Right ventricle myocardium superior (tissue), 1 donor: ENCODE results near the gene LRRC42. TPM values are rescaled to one million over a fixed set of nuclear protein-coding genes. Genes with fewer than 3 reads are reported as not detected.

Source experiments
- ATAC-seq: fragments of 200-7000 bp; cut with Tn5 transposase; one replicate; pipeline ENCODE4 v1.9.1; 2020; ENCODE audit warnings: mild to moderate bottlenecking; ENCODE audit not compliant: poor library complexity
- DNase-seq: peaks from one replicate; pipeline ENCODE4 v3.0.0-alpha.2; 2020
- intact Hi-C: fragments of 100-400 bp; cut with DNase I; formaldehyde crosslinking; loops from one replicate; pipeline ENCODE4 v1.11.2; 2022
- total RNA-seq: library from RNA; stranded (reverse); fragmentation: NEBNext Ultra II Directional; extraction: Animal tissue kit (Norgen Biotek cat#: 25700); gene quantifications from one replicate; pipeline ENCODE4 v1.2.1, GENCODE V29; 2021
- donor health status: DM: no; HTN: yes; CAD: no; lungs with severe emphysema.

The LRRC42 gene
- total RNA-seq, 1 donor from 2014 or later: 12.0 TPM

DNA sequence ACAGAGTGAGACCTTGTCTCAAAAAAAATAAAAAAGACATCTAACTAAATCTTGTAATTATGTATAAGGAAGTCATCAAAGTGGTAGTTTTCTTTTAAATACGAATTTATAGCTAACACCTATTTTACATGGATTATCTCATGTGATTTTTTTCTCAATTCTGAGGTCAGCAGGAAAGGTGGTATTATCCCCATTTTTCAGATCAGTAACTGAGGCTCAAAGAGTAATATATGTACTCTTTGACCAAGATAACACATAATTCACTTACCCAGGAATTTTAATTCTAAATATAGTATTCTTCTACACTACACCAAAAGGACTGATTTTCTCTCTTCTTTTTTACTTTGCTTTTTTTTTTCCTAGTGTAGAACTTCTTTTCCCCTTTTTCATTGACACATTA is 9.7 kb upstream of the LRRC42 start:
- no peak for DNase-seq
- no peak for ATAC-seq
- intact Hi-C loops: no loop called here

DNA sequence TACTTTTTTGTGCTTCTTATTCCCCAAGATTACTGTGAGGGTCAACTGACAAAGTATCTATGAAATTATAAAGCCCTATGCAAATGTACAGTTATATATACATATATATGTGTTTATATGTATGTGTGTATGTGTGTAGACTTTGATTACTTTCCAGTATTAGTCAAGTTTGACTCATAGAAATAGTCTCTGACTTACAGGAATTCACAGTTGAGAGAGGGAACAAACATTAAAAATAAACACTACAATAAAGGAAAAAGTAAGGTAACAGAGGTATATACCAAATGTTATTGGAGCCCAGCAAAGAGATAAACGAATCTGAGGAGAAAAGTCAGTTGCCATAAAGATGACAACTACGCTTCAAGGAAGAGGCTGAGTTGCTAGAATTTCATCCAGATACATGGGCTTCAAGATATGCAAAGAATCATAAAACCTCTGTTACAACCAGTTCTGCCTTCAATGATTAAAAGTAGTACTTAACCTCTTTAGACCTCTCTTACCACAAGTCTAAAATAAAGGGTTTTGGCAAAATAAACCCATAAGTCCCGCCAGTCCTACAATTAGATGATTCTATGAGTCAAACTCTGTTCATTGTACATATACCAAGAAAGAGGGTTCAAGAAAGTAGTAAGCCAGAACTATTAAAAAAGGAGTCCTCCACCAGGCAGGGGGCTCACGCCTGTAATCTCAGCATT is 7.9 kb upstream of the LRRC42 start:
- ATAC-seq (no peak), DNase-seq (no peak)
- intact Hi-C loops: no loop called here

DNA sequence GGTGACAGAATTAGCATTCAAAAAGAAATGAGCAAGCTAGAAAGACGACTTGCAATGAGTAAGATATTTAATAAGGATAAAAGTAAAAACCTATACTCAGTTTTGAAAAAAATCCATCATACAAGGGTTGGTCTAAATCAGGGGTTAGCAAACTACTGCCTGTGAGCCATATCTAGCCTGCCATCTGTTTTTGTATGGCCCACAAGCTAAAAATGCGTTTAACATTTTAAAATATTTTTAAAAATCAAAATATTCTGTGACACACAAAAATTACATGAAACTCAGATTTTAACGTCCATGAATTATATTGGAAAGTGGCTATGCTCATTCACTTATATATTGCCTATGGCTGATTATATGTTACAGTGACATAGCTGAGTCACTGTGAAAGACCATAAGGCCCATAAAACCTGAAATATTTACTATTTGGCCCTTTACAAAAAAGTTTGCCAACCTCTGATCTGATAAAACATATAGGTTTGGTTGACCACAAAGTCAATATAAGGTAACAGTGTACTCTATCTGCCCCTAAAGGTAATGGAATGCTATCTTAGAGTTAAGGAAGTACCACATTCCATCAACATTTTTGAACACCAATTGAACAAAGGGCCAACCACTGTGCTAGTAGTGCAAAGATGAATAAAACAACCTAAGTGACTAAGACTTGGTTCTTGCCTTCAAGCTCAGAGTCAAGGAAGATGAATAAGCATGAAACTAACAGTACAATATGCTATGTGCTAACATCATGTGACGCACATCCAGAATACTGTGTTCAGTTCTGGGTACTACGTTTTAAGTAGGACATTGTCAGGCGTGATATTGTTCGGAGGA is 3.8 kb upstream of the LRRC42 start:
- DNase-seq (no peak), ATAC-seq (no peak)
- intact Hi-C loops: no loop called here

GRCh38 chr1:53943090-53943489 is 3.1 kb upstream of the LRRC42 start:
- ATAC-seq (no peak), DNase-seq (no peak)
- intact Hi-C loops: no loop called here

- no peak for DNase-seq
- intact Hi-C loops: no loop called here
Observed at GRCh38 chr1:53943490-53944043, 2.6 kb upstream of the LRRC42 start.

DNA sequence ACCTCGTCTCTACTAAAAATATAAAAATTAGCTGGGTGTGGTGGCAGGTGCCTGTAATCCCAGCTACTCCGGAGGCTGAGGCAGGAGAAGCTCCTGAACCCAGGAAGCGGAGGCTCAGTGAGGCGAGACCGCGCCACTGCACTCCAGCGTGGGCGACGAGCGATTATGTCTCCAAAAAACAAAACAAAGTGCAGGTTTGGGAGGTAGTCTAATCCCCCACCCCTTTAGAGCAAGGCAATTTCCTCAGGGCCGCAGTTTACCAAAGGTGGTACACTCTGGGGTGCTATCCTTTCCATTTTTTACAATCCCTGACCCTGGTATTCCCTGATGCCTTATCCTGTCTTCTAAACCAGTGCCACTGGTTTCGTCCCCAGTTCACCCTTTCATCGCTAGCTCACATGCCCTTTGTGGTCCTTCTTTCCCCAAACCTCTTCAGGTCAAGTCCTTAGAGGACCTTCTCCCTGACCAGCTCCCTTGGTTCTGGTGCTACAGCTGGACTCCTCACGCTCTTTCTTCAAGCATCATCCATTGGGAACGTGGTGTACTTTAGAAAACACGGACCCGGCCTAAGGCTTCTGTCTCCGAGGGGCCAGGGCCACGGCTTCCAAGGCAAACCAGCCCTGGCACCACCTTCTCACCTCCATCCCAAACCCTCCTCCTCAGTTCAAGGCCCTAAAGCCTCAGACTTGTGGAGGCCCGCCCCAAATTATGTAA is 1.5 kb upstream of the LRRC42 start:
- DNase-seq (no peak), ATAC-seq (no peak)
- intact Hi-C loops: loop anchor here (5.0 kb wide), 1 partner anchor 57 kb away; the partner anchor contains the start of gene YIPF1

More at GRCh38 chr1:53943490-53944043, 2.6 kb upstream of the LRRC42 start:
- ATAC-seq: no peak

DNA sequence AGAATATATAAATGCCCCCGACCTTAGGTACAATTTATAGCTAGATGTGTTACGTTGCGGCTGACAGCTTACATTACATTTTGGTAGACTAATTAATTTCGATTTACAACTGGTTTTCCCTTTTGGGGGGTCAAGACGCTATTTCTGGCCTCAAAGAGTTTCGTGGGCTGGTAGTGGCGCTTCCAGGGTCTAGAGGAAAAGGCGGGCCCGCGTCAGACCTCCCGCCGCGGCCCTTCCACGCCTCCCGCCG is 1.0 kb upstream of the LRRC42 start:
- ATAC-seq (no peak), DNase-seq (no peak)
- intact Hi-C loops: loop anchor here (5.0 kb wide), 1 partner anchor 58 kb away; the partner anchor contains the start of gene YIPF1

DNA sequence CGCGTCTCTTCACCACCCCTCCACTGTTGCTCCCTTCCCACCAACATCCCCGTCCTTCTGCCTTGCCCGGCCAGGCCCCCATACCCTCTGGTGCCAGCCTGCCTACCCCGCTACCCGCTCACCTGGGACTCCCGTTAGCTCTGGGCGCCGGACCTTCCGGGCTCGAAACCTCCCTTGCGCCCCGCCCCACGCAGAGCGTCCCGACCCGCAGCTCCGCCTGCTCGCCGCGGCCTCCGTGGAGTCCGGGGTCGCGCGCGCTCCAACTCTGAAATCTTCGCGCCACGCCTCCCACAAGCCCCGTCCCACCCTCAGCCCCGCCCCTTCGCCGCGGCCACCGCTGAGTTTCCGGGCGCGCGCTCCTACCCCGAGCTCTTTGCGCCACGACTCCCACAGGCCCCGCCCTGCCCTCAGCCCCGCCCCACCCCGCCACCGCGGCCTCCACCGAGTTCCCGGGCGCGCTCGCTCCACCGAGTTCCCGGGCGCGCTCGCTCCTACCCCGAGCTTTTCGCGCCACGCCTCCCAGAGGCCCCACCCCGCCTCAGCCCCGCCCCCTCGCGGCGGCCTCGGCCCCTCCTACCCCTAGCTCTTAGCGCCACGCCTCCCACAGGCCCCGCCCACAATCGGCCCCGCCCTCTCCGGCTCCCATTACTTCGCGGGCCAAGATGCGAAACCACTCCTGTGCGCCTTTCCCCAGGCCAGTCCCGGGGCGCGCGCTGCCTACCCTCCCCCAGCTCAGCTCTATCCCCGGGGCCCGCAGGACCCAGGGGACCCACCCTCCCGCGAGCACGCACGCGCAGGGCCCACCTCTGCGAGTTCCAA is 508 bp upstream of the LRRC42 start, which contains the start of gene IFT25:
IFT25 (minus strand) TSS at position 267 of the 819 bp plus-strand sequence. CDS start 5,617 bp downstream, outside the sequence.
- DNase-seq: peak; percentile 98
- intact Hi-C loops: loop anchor here (5.0 kb wide), 1 partner anchor 58 kb away; the partner anchor contains the start of gene YIPF1
- peak; percentile 95 for ATAC-seq

- ATAC-seq (no peak), DNase-seq (no peak)
- intact Hi-C loops: loop anchor here (5.0 kb wide), 1 partner anchor 60 kb away; the partner anchor contains the start of gene YIPF1
Observed at GRCh38 chr1:53947172-53947907, 1.2 kb downstream of the LRRC42 start.

DNA sequence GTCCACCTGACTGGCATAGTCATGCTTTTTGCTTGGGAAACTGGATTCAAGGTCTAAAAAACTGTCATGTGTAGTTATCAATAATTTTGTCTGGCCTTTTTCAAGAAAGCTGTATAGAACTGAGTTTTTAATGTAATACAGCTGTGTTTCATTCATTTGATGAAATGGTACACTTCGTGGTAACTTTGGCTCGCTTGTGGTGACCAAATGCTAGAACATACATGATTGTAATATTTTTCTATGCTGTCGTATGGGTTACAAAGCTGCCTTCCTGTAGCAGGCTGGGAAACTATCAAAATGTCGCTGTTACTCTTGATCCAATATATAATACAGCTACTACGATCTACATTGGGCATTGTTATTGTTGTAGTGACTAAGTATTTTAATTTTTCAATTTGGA is 2.1 kb downstream of the LRRC42 start:
- no peak for DNase-seq
- ATAC-seq: no peak
- intact Hi-C loops: loop anchor here (5.0 kb wide), 1 partner anchor 61 kb away; the partner anchor contains the start of gene YIPF1

GRCh38 chr1:53949023-53949990 is 3.2 kb downstream of the LRRC42 start:
- intact Hi-C loops: loop anchor here (5.0 kb wide), 1 partner anchor 62 kb away; the partner anchor contains the start of gene YIPF1
- DNase-seq (no peak), ATAC-seq (no peak)

DNA sequence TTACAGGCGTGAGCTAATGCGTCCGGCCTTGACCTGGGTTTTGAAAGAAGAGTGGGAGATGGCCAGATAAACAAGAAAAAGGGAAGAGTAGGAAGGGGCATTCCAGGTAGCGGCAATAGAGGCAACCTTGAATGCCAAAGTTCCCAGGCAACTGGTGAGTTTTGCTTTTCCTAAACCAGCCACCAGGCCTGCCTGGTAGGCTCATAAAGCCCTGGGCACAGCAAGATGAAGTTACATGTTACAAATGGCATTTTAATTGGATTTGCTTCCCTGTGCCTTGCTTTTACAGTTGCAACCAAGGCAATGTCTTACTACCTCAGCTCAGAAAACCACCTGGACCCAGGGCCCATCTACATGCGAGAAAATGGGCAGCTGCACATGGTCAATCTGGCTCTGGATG is 5.5 kb downstream of the LRRC42 start:
- DNase-seq: no peak
- intact Hi-C loops: no loop called here
- no peak for ATAC-seq

GRCh38 chr1:53954128-53954527 is 8.0 kb downstream of the LRRC42 start:
- intact Hi-C loops: no loop called here
- DNase-seq (no peak), ATAC-seq (no peak)

DNA sequence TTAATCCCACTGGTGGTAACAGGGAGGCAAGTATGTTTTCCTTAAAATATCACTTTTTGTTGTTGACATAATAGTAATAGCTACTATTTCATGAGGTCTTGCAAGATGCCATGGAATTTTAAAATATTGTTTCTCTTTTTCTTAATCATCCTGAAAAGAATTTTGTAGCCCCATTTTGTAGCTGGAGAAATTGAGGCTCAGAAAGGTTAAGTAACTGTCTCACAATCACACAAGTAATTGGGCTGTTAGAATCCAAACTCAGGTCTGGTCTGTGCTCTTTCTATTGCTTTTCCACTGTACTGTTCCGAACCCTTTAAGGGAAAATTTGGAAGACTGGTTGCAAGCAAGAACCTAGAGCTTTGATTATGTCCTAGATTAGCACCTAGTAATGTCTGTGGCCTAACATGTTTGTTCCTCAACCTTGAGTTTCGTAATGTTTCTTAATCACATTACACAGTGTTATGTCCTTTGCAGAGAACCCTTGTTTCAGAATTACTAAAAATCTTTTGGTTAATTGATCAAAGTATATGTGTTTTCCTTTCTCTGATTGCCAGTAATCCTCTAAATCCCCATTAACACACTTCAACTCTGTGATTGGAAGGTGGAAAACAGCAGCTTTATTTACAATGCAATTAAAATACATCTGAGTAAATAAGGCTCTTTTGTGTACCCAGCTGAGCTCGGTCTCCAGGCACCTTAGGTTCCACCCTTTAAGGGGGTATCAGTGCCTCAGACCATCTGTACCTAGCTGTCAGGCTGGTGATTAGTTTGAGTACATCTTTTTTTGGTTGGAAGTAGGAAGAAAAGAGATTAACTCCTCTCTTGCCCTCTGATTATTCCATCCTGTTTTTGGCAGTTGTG is 10.4 kb downstream of the LRRC42 start:
- ATAC-seq: no peak
- intact Hi-C loops: no loop called here

DNA sequence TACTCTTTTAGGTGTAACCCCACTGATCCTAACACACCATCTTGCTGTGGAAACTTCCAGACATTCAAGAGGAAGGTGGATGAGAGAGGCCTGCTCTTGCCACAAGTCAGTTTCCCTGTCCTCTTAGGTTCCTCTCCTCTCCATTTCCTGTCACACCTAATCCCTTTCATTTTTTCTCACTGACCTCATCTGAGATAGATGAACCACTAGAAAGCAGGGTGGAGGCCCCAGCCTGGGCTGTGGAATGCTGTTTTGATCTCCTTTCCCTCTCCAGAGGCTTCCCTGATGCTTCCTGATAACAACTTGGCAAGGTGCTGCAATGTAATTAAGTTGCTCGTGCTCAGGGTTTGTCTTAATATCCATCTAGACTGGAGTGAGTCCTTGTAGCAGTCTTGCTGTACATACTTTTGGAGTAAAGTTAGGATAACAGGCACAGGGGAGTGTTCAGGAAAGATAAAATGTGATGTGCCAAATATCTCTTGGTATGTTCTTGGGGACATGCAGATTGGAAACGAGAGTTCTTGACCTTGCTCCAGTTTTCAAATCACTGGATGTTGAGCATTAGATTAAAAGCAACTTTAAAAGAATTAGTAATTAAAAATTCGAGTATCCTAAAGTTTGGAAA is 11.2 kb downstream of the LRRC42 start:
- ATAC-seq: no peak
- intact Hi-C loops: no loop called here
- no peak for DNase-seq

More for the DNA sequence above, 10.4 kb downstream of the LRRC42 start:
- DNase-seq: no peak
